ENCODE data around the gene HLA-DRB1.
"Not testable (repeated sequence)": the region's sequence is repeated elsewhere in the genome, so short reads cannot be mapped to it uniquely, and the experiment has no call there.

Gene HLA-DRB1

GRCh38 chr6:32554116-32554965 is 35.3 kb downstream of the HLA-DRB1 start:
- no peak for DNase-seq

- DNase-seq: no peak
These were observed 36.5 kb downstream of the HLA-DRB1 start for GRCh38 chr6:32553037-32553742.

- no peak for DNase-seq
These were observed 38.2 kb downstream of the HLA-DRB1 start for GRCh38 chr6:32551410-32551809.

- no peak for DNase-seq
These were observed 49.8 kb downstream of the HLA-DRB1 start for GRCh38 chr6:32539839-32540238.

GRCh38 chr6:32530431-32530793 is 59.2 kb downstream of the HLA-DRB1 start:
- not testable (repeated sequence) for DNase-seq

DNA sequence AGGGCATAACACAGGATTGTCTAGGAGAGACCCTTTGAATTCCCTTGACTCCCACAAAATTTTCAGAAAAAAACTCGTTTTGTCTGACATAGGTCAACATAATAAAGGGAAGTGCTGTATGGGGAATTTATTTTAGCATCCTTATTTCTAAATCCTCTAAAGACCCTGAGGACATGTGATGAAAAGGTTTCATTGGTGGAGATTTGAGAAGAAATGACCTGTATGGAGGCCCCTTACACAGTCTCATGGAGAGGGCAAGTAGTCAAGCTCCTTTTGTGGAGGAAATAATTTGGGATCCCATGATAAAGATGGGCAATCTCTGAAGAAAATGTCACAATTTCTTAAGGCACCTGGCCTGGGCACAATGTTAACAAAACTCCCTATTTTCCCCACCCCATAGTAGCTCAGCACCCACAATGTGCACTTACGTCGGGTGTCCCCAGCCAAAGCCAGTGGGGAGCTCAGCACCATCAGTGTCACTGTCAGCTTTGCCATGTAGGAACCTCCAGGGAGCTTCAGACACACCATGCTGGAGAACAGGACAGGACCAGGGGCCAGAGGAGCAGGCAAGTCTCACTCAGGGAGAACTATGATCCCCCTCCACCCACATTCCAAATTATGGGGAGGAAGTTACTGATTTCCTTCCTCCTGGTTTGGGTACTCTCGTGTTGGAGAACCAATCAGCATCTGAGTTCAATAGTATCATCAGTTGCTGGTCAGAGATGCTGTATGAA is 59.8 kb downstream of the HLA-DRB1 start, which contains the start of gene HLA-DRB5:
HLA-DRB5 (minus strand) TSS at position 591 of the 734 bp plus-strand sequence; CDS start at position 528, 63 bp downstream.
- peak; percentile 49 for DNase-seq

Measured in GDM1 (cell line).